Inferior parietal cortex (tissue), 1 donor: ENCODE results near the gene FAM13C.
A peak's percentile ranks its signal among the peaks of the same experiment; 100 is the strongest.
"Not testable (repeated sequence)": the region's sequence is repeated elsewhere in the genome, so short reads cannot be mapped to it uniquely, and the experiment has no call there.

Experiments
- DNase-seq: peaks from one replicate; pipeline ENCODE4 v3.0.0-alpha.2; 2016; ENCODE audit errors: extremely low spot score

The FAM13C gene

GRCh38 chr10:59362144-59362958 lies at the start of gene FAM13C:
TSS of gene FAM13C (minus strand) at chr10:59362549. CDS start at chr10:59362460, 89 bp downstream.
- peak; percentile 78 for DNase-seq

GRCh38 chr10:59405235-59405634 lies 42.9 kb upstream of the FAM13C start:
- no peak for DNase-seq

- no peak for DNase-seq
These were observed 37.9 kb upstream of the FAM13C start for GRCh38 chr10:59400214-59400613.

- not testable (repeated sequence) for DNase-seq
These were observed 37.0 kb upstream of the FAM13C start for GRCh38 chr10:59399329-59399728.

GRCh38 chr10:59397961-59398360 lies 35.6 kb upstream of the FAM13C start:
- DNase-seq = no peak

- DNase-seq = no peak
These were observed 33.6 kb upstream of the FAM13C start for GRCh38 chr10:59395984-59396383.

GRCh38 chr10:59393349-59393748 lies 31.0 kb upstream of the FAM13C start:
- no peak for DNase-seq

- DNase-seq = no peak
These were observed 28.7 kb upstream of the FAM13C start for GRCh38 chr10:59391060-59391459.

GRCh38 chr10:59388671-59388976 lies 26.3 kb upstream of the FAM13C start:
- DNase-seq = no peak

- no peak for DNase-seq
These were observed 25.8 kb upstream of the FAM13C start for GRCh38 chr10:59387951-59388670.

GRCh38 chr10:59384761-59385160 lies 22.4 kb upstream of the FAM13C start:
- DNase-seq = no peak

- DNase-seq = no peak
These were observed 21.6 kb upstream of the FAM13C start for GRCh38 chr10:59383908-59384307.

GRCh38 chr10:59383436-59383835 lies 21.1 kb upstream of the FAM13C start:
- DNase-seq = no peak

- no peak for DNase-seq
These were observed 20.5 kb upstream of the FAM13C start for GRCh38 chr10:59382831-59383295.

- DNase-seq = no peak
These were observed 19.3 kb upstream of the FAM13C start for GRCh38 chr10:59381687-59382086.

- no peak for DNase-seq
These were observed 14.5 kb upstream of the FAM13C start for GRCh38 chr10:59376846-59377245.

GRCh38 chr10:59375990-59376389 lies 13.6 kb upstream of the FAM13C start:
- no peak for DNase-seq

- no peak for DNase-seq
These were observed 12.6 kb upstream of the FAM13C start for GRCh38 chr10:59374916-59375315.

GRCh38 chr10:59373071-59373470 lies 10.7 kb upstream of the FAM13C start:
- no peak for DNase-seq

- DNase-seq = no peak
These were observed 10.2 kb upstream of the FAM13C start for GRCh38 chr10:59372543-59372942.

- DNase-seq = no peak
These were observed 3.9 kb upstream of the FAM13C start for GRCh38 chr10:59366290-59366689.

GRCh38 chr10:59363446-59363958 lies 1.2 kb upstream of the FAM13C start:
- no peak for DNase-seq

GRCh38 chr10:59362959-59363381 lies 621 bp upstream of the FAM13C start:
- no peak for DNase-seq
